ENCODE results near the gene DIRAS1. TPM values are rescaled to one million over a fixed set of nuclear protein-coding genes. Genes with fewer than 3 reads are reported as not detected.
A peak's percentile ranks its signal among the peaks of the same experiment; 100 is the strongest.

DIRAS1 gene
- total RNA-seq, 2 experiments from 2014 or later, result not detected

DNA sequence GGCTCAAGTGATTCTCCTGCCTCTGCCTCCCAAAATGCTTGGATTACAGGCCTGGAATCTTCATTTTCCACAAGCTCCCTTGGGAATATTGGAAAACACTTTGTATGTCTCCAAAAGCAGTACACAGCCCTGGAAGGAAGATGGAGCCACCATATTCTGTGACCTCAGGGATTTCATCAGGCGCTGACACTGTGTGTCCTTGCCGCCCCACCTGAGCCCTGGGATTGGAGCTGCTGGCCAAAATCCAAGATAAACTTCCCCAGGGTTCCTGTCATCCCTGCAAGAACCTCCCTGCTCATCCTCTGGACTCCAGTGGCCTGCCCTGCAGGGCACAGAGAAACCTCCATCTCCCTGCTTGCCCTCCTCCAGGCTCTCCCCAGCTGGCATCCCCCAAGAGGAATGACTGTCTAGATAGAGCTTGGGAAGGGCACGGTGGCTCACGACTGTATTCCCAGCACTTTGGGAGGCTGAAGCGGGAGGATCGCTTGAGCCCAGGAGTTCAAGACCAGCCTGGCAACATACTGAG is 17.4 kb downstream of the DIRAS1 start:
- no peaks in the 10 kb centered on the region for H3K9me3 Mint-ChIP-seq
- Histone ChIP-seq H3K27ac (ENCODE audit: low read depth in 1 of 2, low read length in 2 of 2) (no peak overlapping the region), H3K4me3 (ENCODE audit: low read length) (no peak overlapping the region), H3K36me3 (ENCODE audit: insufficient read depth, low read length) (no peaks in the 10 kb centered on the region), H3K9me3 (ENCODE audit: control insufficient read depth in 1 of 2, insufficient read depth in 1 of 2, low read length in 2 of 2) (no peaks in the 10 kb centered on the region), H3K4me1 (ENCODE audit: insufficient read depth, low read length) (peaks cover 27% of the 10 kb centered on the region), H3K27me3 (ENCODE audit: control insufficient read depth in 1 of 2, insufficient read depth in 2 of 2, low read length in 2 of 2) (no peaks in the 10 kb centered on the region)
- H3K4me3 Mint-ChIP-seq, result no peak overlapping the region
- POLR2A ChIA-PET, result interaction anchor here (0.5 kb wide), 1 partner anchor 1111 kb away, joined by 3 read pairs; the partner anchor contains the start of gene MBD3
- H3K36me3 Mint-ChIP-seq (ENCODE audit: low read depth), result no peaks in the 10 kb centered on the region
- no peak overlapping the region for H3K27ac Mint-ChIP-seq
- intact Hi-C loops (cut with DNase I, micrococcal nuclease), result loop anchor here in 1 of 2 experiments (2.0 kb wide), 1 partner anchor 37 kb away; the partner anchor contains the start of gene SLC39A3
- H3K27me3 Mint-ChIP-seq, result no peaks in the 10 kb centered on the region
- ATAC-seq (ENCODE audit: poor library complexity) (no peak), DNase-seq (no peak)
- H3K4me1 Mint-ChIP-seq (ENCODE audit: low read depth), result peaks cover 36% of the 10 kb centered on the region
- CTCF ChIA-PET, result no interaction called here
- TF ChIP-seq, protein P1, sequence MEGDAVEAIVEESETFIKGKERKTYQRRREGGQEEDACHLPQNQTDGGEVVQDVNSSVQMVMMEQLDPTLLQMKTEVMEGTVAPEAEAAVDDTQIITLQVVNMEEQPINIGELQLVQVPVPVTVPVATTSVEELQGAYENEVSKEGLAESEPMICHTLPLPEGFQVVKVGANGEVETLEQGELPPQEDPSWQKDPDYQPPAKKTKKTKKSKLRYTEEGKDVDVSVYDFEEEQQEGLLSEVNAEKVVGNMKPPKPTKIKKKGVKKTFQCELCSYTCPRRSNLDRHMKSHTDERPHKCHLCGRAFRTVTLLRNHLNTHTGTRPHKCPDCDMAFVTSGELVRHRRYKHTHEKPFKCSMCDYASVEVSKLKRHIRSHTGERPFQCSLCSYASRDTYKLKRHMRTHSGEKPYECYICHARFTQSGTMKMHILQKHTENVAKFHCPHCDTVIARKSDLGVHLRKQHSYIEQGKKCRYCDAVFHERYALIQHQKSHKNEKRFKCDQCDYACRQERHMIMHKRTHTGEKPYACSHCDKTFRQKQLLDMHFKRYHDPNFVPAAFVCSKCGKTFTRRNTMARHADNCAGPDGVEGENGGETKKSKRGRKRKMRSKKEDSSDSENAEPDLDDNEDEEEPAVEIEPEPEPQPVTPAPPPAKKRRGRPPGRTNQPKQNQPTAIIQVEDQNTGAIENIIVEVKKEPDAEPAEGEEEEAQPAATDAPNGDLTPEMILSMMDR (IDR thresholded peaks at IDR 0.05), result no peak

DNA sequence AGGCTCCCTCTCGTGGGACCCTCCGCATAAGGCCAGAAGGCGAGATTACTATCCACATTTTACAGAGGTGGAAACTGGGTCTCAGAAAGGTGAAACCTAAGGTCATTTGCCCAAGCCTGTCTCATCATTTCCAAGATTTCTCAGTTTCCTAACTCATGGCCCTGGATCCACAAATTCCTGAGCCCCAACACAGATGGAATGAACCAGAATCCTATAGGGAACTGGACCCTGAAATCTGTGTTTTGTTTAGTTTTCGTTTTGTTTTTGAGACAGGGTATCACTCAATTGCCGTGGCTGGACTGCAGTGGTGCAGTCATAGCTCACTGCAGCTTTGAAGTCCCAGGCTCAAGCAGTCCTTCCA is 18.1 kb downstream of the DIRAS1 start:
- Histone ChIP-seq H3K4me1 (ENCODE audit: insufficient read depth, low read length) (peaks cover 28% of the 10 kb centered on the region), H3K4me3 (ENCODE audit: low read length) (peak overlapping the region; percentile 11), H3K36me3 (ENCODE audit: insufficient read depth, low read length) (no peaks in the 10 kb centered on the region), H3K9me3 (ENCODE audit: control insufficient read depth in 1 of 2, insufficient read depth in 1 of 2, low read length in 2 of 2) (no peaks in the 10 kb centered on the region), H3K27ac (ENCODE audit: low read depth in 1 of 2, low read length in 2 of 2) (no peak overlapping the region), H3K27me3 (ENCODE audit: control insufficient read depth in 1 of 2, insufficient read depth in 2 of 2, low read length in 2 of 2) (no peaks in the 10 kb centered on the region)
- Mint-ChIP-seq H3K36me3 (ENCODE audit: low read depth) (no peaks in the 10 kb centered on the region), H3K27me3 (no peaks in the 10 kb centered on the region), H3K4me3 (peak overlapping the region; percentile 50), H3K4me1 (ENCODE audit: low read depth) (peaks cover 40% of the 10 kb centered on the region), H3K27ac (peak overlapping the region; percentile 53), H3K9me3 (no peaks in the 10 kb centered on the region)
- ChIA-PET POLR2A (interaction anchor here (0.6 kb wide), 1 partner anchor 373 kb away, joined by 3 read pairs; no protein-coding TSS in a partner anchor), CTCF (interaction anchor here (0.9 kb wide), 1 partner anchor 46 kb away, joined by 3 read pairs; no protein-coding TSS in a partner anchor)
- intact Hi-C loops (cut with DNase I, micrococcal nuclease), result loop anchor here in 1 of 2 experiments (2.0 kb wide), 1 partner anchor 38 kb away; the partner anchor contains the start of gene SLC39A3
- no peak for ATAC-seq (ENCODE audit: poor library complexity)
- DNase-seq, result no peak
- TF ChIP-seq, protein P1 (IDR thresholded peaks at IDR 0.05), result no peak

DNA sequence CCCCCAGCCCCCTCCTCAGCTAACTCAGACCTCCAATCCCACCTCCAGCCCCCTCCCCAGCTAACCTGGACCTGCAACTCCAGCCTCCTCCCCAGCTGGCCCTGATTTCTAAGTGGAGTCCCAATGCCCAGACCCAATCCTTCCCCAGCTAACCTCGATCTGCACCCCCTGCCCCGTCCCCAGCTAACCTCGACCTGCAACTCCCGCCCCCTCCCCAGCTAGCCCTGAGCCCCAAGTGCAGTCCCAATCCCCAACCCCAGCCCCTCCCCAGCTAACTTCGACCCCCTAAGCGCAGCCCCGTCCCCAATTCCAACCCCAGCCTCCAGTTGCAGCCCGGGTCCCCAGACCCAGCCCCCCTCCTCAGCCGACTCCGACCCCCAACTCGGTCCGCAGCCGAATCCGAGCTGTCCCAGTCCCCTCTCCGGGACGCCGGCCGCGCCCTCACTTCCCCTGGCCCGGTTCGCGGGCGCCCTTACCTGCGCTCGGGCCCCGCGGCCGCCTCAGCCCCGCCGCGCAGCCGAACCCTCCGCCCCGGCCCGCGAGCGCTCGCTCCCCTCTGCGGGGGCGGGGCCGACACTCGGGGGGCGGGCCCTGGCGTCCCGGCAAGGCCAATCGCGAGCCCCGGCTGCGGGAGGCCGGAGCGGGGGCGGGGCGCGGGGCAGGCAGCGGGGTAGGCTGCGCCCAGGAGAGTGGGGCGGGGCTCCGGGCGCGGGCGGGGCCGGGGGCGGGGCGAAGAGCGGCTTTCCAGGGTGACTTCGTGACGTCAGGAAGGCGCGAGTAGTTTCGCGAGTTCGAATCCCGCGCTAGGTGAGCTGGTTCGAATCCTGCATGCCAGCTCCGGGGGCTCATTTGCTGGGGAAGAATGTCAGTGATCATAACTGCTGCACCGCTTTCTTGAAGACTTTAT is 18.7 kb downstream of the DIRAS1 start, which contains the start of gene GNG7:
TSS of gene GNG7 (minus strand) at position 525 of the 907 bp plus-strand sequence. CDS start 182,006 bp downstream, outside the sequence.
- peaks cover 40% of the 10 kb centered on the region for H3K4me1 Mint-ChIP-seq (ENCODE audit: low read depth)
- TF ChIP-seq, protein P1 (IDR thresholded peaks at IDR 0.05), result no peak
- Histone ChIP-seq H3K4me1 (ENCODE audit: insufficient read depth, low read length) (peaks cover 28% of the 10 kb centered on the region), H3K27ac (ENCODE audit: low read depth in 1 of 2, low read length in 2 of 2) (no peak within 1 kb of the TSS), H3K4me3 (ENCODE audit: low read length) (peak within 1 kb of the TSS; percentile 55), H3K36me3 (ENCODE audit: insufficient read depth, low read length) (no peaks in the 10 kb centered on the region), H3K27me3 (ENCODE audit: control insufficient read depth in 1 of 2, insufficient read depth in 2 of 2, low read length in 2 of 2) (no peaks in the 10 kb centered on the region), H3K9me3 (ENCODE audit: control insufficient read depth in 1 of 2, insufficient read depth in 1 of 2, low read length in 2 of 2) (no peaks in the 10 kb centered on the region)
- no peaks in the 10 kb centered on the region for H3K9me3 Mint-ChIP-seq
- intact Hi-C loops (cut with DNase I, micrococcal nuclease), result loop anchor here in 1 of 2 experiments (2.0 kb wide), 1 partner anchor 38 kb away; the partner anchor contains the start of gene SLC39A3
- H3K27me3 Mint-ChIP-seq, result no peaks in the 10 kb centered on the region
- ChIA-PET POLR2A (interaction anchor here (0.5 to 2.0 kb wide), 9 partner anchors 37 to 863 kb away, joined by 3 to 5 read pairs (median 3); partner anchors contain the start of genes GADD45B, THOP1 and ZNF555), CTCF (interaction anchor here (0.7 to 0.9 kb wide), 2 partner anchors 47 to 132 kb away, joined by 3 read pairs; no protein-coding TSS in a partner anchor)
- no peaks in the 10 kb centered on the region for H3K36me3 Mint-ChIP-seq (ENCODE audit: low read depth)
- peak within 1 kb of the TSS; percentile 57 for H3K4me3 Mint-ChIP-seq
- DNase-seq (peak; percentile 89 to 98 (median 95)), ATAC-seq (ENCODE audit: poor library complexity) (peak; percentile 100)
- H3K27ac Mint-ChIP-seq, result peak within 1 kb of the TSS; percentile 53

Data from CD4-positive, alpha-beta T cell (primary cell).